Skeletal muscle satellite cell (primary cell): Measurements from ENCODE around the gene TYMP.
"Not testable (repeated sequence)": the region's sequence is repeated elsewhere in the genome, so short reads cannot be mapped to it uniquely, and the experiment has no call there.

ENCODE experiments used
- H3K27me3 ChIP-seq: 2 replicates; pipeline ENCODE4 v1.7.0; 2013; ENCODE audit warnings: low read length; ENCODE audit not compliant: control insufficient read depth, insufficient read depth
- H3K36me3 ChIP-seq: 2 replicates; pipeline ENCODE4 v1.7.0; 2013; ENCODE audit warnings: mild to moderate bottlenecking, control low read depth, low read length; ENCODE audit not compliant: insufficient read depth
- H3K4me1 ChIP-seq: 2 replicates; pipeline ENCODE4 v1.7.0; 2013; ENCODE audit warnings: low read length; ENCODE audit not compliant: control insufficient read depth, insufficient read depth
- H3K4me2 ChIP-seq: 2 replicates; pipeline ENCODE4 v1.7.0; 2013; ENCODE audit warnings: mild to moderate bottlenecking, low read length
- H3K4me3 ChIP-seq: 2 replicates; pipeline ENCODE4 v1.7.0; 2013; ENCODE audit warnings: low read length
- H3K9ac ChIP-seq: 2 replicates; pipeline ENCODE4 v1.7.0; 2013; ENCODE audit warnings: mild to moderate bottlenecking, low read depth, low read length, moderate library complexity
- H3K9me3 ChIP-seq: replicated peaks from 2 replicates; pipeline ENCODE4 v1.7.0; 2013; ENCODE audit warnings: mild to moderate bottlenecking, control low read depth, low read length

TYMP gene

GRCh38 chr22:50546326-50547262 lies 16.8 kb upstream of the TYMP start:
- no peak overlapping the region for H3K4me2 ChIP-seq
- peaks cover 67% of the 10 kb centered on the region for H3K27me3 ChIP-seq
- no peak overlapping the region for H3K4me3 ChIP-seq
- no peaks in the 10 kb centered on the region for H3K36me3 ChIP-seq
- no peaks in the 10 kb centered on the region for H3K9me3 ChIP-seq
- H3K9ac ChIP-seq, result no peak overlapping the region
- peaks cover 14% of the 10 kb centered on the region for H3K4me1 ChIP-seq

GRCh38 chr22:50545522-50546325 lies 15.9 kb upstream of the TYMP start, which contains the start of gene KLHDC7B:
Gene KLHDC7B (plus strand): TSS chr22:50545899. CDS start chr22:50546244, 345 bp downstream.
- Histone ChIP-seq H3K36me3 (no peaks in the 10 kb centered on the region), H3K9ac (no peak within 1 kb of the TSS), H3K4me3 (no peak within 1 kb of the TSS), H3K27me3 (peaks cover 59% of the 10 kb centered on the region), H3K4me2 (no peak within 1 kb of the TSS), H3K9me3 (no peaks in the 10 kb centered on the region), H3K4me1 (peaks cover 16% of the 10 kb centered on the region)

DNA sequence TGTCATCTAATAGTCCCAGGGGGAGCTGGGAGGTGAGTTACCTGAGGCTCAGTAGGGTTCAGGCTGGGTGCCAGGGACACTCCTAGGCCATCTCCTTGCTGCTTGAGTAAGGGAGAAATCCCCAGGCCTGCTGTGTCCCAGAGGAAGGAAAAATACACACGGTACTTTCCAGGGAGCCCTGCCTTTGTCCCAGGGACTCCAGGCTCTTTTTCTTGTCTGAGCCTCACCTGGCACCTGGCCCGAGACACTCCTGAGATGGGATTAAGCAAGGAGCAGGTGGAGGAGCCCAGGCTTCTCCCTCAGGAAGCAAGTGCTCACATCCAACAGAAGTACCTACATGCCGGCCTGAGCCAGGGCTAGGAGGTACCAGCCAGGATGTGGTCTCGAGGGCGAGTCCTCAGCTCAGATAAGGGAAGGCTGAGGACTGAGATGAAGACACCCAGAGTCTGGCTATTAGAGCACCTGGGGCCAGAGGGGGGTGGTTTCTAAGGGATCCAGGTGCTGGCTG lies 15.0 kb upstream of the TYMP start:
- Histone ChIP-seq H3K36me3 (no peaks in the 10 kb centered on the region), H3K9me3 (no peaks in the 10 kb centered on the region), H3K4me2 (peak overlapping the region; percentile 81), H3K4me1 (peaks cover 22% of the 10 kb centered on the region), H3K9ac (peak overlapping the region; percentile 63), H3K27me3 (peaks cover 54% of the 10 kb centered on the region), H3K4me3 (no peak overlapping the region)

- H3K4me1 ChIP-seq, result peaks cover 26% of the 10 kb centered on the region
- peak overlapping the region; percentile 63 for H3K9ac ChIP-seq
- H3K36me3 ChIP-seq, result no peaks in the 10 kb centered on the region
- peak overlapping the region; percentile 81 for H3K4me2 ChIP-seq
- no peaks in the 10 kb centered on the region for H3K9me3 ChIP-seq
- peak overlapping the region; percentile 55 for H3K4me3 ChIP-seq
- peaks cover 50% of the 10 kb centered on the region for H3K27me3 ChIP-seq
Observed at GRCh38 chr22:50544078-50544745, 14.4 kb upstream of the TYMP start.

- Histone ChIP-seq H3K27me3 (peaks cover 35% of the 10 kb centered on the region), H3K36me3 (no peaks in the 10 kb centered on the region), H3K9me3 (no peaks in the 10 kb centered on the region), H3K9ac (no peak overlapping the region), H3K4me2 (no peak overlapping the region), H3K4me1 (peaks cover 32% of the 10 kb centered on the region), H3K4me3 (no peak overlapping the region)
Observed at GRCh38 chr22:50542416-50542927, 12.7 kb upstream of the TYMP start.

- H3K36me3 ChIP-seq, H3K4me3 ChIP-seq, H3K9ac ChIP-seq, H3K4me2 ChIP-seq, H3K9me3 ChIP-seq: not testable (repeated sequence)
- Histone ChIP-seq H3K27me3 (peaks cover 27% of the 10 kb centered on the region), H3K4me1 (peaks cover 32% of the 10 kb centered on the region)
Observed at GRCh38 chr22:50541667-50542026, 11.8 kb upstream of the TYMP start.

DNA sequence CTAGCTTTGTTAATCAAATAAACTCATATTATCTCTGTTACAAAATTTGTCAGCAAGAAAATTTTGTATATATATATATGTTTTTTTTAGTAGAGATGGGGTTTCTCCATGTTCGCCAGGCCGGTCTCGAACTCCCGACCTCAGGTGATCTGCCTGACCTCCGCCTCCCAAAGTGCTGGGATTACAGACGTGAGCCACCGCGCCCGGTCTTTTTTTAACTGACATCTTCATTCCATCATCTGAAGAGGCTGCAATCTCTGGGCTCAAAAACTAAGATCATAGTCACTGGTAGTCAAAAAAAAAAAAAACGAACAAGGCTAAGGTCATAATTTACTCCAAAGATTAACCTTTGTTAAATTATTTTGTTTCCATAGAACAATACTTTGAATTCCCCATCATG lies 10.6 kb upstream of the TYMP start:
- Histone ChIP-seq H3K9ac (no peak overlapping the region), H3K4me2 (no peak overlapping the region), H3K4me3 (no peak overlapping the region), H3K4me1 (peaks cover 32% of the 10 kb centered on the region), H3K9me3 (no peaks in the 10 kb centered on the region), H3K36me3 (no peaks in the 10 kb centered on the region), H3K27me3 (peaks cover 14% of the 10 kb centered on the region)

DNA sequence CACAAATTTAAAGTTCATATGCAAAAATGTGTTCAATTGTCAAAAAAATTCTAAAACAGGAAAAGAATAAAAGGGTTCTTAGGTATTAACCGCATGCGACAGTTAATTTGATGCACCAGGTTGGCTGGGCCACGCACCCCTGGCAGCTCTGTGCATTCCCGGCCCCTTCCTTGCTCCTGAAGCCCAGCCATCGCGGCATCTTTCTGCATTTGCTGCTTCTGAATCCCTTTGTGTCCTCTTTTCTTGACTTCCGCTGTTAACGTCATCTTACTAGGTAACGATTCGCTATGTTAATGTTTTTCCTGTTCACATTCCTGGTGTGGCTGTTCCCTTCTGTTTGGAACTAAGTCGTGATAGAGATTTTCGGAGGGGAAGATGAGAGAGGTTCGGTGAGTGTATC lies 8.0 kb upstream of the TYMP start:
- H3K4me2 ChIP-seq, result no peak overlapping the region
- peaks cover 2% of the 10 kb centered on the region for H3K27me3 ChIP-seq
- no peak overlapping the region for H3K9ac ChIP-seq
- H3K9me3 ChIP-seq, result no peaks in the 10 kb centered on the region
- H3K4me1 ChIP-seq, result peaks cover 27% of the 10 kb centered on the region
- H3K4me3 ChIP-seq, result no peak overlapping the region
- no peaks in the 10 kb centered on the region for H3K36me3 ChIP-seq

DNA sequence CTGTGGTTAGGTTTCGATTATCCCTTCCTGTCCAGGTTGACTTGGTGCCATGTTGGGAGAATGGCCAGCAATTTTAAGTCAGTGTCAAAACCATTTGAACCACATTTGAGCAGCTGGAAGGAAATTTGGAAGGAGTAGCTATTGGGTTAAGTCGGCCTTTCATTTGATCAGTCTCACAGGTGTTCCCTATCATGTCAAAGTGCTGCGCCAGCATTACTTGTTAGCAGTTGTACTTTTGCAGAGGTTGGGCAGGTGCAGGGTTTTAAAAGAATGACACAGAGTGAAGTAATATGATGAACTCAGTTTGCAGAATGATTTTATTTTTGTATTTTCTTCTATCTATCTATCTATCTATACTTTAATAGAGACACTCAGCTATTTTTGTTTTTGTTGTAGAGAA lies 6.4 kb upstream of the TYMP start:
- H3K36me3 ChIP-seq, result no peaks in the 10 kb centered on the region
- no peaks in the 10 kb centered on the region for H3K9me3 ChIP-seq
- H3K27me3 ChIP-seq, result peaks cover 12% of the 10 kb centered on the region
- no peak overlapping the region for H3K4me3 ChIP-seq
- no peak overlapping the region for H3K4me2 ChIP-seq
- H3K9ac ChIP-seq, result no peak overlapping the region
- peaks cover 31% of the 10 kb centered on the region for H3K4me1 ChIP-seq

DNA sequence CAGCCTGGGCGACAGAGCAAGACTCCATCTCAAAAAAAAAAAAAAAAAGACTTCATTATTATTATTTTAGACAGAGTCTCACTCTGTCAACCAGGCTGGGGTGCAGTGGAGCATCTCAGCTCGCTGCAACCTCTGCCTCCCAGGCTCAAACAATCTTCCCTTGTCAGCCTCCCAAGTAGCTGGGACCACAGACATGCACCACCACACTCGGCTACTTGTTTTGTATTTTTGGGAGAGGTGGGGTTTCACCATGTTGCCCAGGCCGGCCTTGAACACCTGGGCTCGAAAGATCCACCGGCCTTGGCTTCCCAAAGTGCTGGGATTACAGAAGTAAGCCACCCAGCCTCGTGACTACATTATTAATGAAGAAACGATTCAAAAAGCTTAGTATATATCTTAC lies 5.3 kb upstream of the TYMP start:
- Histone ChIP-seq H3K36me3 (no peaks in the 10 kb centered on the region), H3K9ac (no peak overlapping the region), H3K4me3 (no peak overlapping the region), H3K9me3 (no peaks in the 10 kb centered on the region), H3K4me2 (no peak overlapping the region), H3K27me3 (peaks cover 22% of the 10 kb centered on the region), H3K4me1 (peaks cover 39% of the 10 kb centered on the region)
